NB4 (cell line): ENCODE data around the gene CDHR3.

Experiments
- MAX ChIP-seq: IDR thresholded peaks from 2 replicates; pipeline ENCODE4 v1.6.1; 2011; ENCODE audit warnings: low read depth, low read length
- MYC ChIP-seq: IDR thresholded peaks from 2 replicates; pipeline ENCODE4 v1.6.1; 2011; ENCODE audit warnings: low read depth, low read length
- POLR2A ChIP-seq: IDR thresholded peaks from 2 replicates; pipeline ENCODE4 v1.6.1; 2011; ENCODE audit warnings: mild to moderate bottlenecking; ENCODE audit not compliant: insufficient read length; ENCODE audit errors: extremely low read depth
- TF ChIP-seq, protein P1 (sequence below): IDR thresholded peaks from one replicate; pipeline ENCODE4 v1.5.1; 2012; ENCODE audit warnings: low read depth, low read length

DNA sequence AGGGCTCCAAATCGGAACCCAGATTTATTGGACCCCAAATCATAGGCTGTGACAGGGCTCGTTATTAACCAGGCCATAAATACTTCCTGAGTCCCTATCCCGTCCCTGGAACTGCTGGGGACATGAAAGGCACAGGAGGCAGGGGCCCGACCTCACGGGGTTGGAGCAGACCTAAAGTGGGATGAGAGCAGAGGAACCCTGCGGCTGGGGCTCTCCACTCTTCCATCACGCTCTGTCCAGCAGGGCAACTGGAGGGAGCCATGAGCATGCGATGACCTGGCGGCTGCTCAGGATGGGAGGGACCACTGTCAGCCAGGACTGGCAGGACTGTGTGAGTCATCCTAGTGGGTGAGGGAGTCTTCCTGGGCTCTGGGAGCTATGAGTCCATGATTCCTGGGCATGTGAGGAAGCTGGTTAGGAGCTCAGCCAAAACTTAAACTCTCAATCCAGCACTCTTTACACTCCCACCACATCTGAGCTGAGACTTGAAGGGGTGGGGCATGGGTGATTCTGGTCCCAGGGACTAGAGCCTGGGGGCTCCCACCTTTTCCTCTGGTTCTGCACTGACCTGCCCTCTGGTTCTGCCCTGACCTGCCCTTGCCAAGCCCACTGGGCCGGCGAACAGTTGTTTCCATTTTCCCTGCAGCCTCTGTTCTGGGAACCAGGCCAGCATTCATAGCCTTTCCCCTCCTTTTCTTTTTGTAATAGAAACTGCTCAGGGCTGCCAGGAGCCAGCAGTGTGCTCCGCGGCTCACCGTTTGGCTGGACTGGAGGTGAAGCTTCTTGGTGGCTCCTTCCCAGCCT lies 101.9 kb downstream of the CDHR3 start:
- TF ChIP-seq, protein P1, sequence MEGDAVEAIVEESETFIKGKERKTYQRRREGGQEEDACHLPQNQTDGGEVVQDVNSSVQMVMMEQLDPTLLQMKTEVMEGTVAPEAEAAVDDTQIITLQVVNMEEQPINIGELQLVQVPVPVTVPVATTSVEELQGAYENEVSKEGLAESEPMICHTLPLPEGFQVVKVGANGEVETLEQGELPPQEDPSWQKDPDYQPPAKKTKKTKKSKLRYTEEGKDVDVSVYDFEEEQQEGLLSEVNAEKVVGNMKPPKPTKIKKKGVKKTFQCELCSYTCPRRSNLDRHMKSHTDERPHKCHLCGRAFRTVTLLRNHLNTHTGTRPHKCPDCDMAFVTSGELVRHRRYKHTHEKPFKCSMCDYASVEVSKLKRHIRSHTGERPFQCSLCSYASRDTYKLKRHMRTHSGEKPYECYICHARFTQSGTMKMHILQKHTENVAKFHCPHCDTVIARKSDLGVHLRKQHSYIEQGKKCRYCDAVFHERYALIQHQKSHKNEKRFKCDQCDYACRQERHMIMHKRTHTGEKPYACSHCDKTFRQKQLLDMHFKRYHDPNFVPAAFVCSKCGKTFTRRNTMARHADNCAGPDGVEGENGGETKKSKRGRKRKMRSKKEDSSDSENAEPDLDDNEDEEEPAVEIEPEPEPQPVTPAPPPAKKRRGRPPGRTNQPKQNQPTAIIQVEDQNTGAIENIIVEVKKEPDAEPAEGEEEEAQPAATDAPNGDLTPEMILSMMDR, result no peak
- TF ChIP-seq POLR2A, result no peak
- no peak for TF ChIP-seq MYC
- no peak for TF ChIP-seq MAX
